Measurements from ENCODE around the gene LCN15.

LCN15 gene

GRCh38 chr9:136723989-136724388 is 40.3 kb downstream of the LCN15 start:
- H3K27ac ChIP-seq, result peak overlapping the region; percentile 92; the same call in 1 of the 2 replicates
- TF ChIP-seq CTCF (conservative IDR thresholded peaks at IDR 0.05), result no peak

GRCh38 chr9:136723362-136723976 is 40.8 kb downstream of the LCN15 start:
- no peak for TF ChIP-seq CTCF (conservative IDR thresholded peaks at IDR 0.05)
- peak overlapping the region; percentile 92; the same call in 1 of the 2 replicates for H3K27ac ChIP-seq

GRCh38 chr9:136722969-136723356 is 41.4 kb downstream of the LCN15 start:
- H3K27ac ChIP-seq, result peak overlapping the region; percentile 92; the same call in 1 of the 2 replicates
- TF ChIP-seq CTCF (conservative IDR thresholded peaks at IDR 0.05), result no peak

GRCh38 chr9:136722093-136722968 is 42.0 kb downstream of the LCN15 start:
- H3K27ac ChIP-seq, result peak overlapping the region; percentile 92; the same call in 1 of the 2 replicates
- TF ChIP-seq CTCF (conservative IDR thresholded peaks at IDR 0.05), result no peak

- H3K27ac ChIP-seq, result peak overlapping the region; percentile 28; the same call in 1 of the 2 replicates
Measured at GRCh38 chr9:136721339-136722092, 42.8 kb downstream of the LCN15 start.

GRCh38 chr9:136720898-136721338 is 43.4 kb downstream of the LCN15 start:
- no peak for TF ChIP-seq CTCF (conservative IDR thresholded peaks at IDR 0.05)
- 0 out of 2 replicates have a peak overlapping the region, but pooled peaks have one; percentile 28 for H3K27ac ChIP-seq

More at GRCh38 chr9:136721339-136722092, 42.8 kb downstream of the LCN15 start:
- no peak for TF ChIP-seq CTCF (conservative IDR thresholded peaks at IDR 0.05)

Data from VCaP (cell line).